Cardiac muscle cell (in vitro differentiated cells and primary cell): ENCODE data around the gene PAMR1. TPM values are rescaled to one million over a fixed set of nuclear protein-coding genes. Genes with fewer than 3 reads are reported as not detected.

Experiments used
- DNase-seq, 2 donors: peaks; one replicate each; pipeline versions ENCODE4 v3.0.0 to v3.0.0-alpha.2; 2010 to 2017; ENCODE audit warnings: low read depth in 1 of 2, low spot score in 1 of 2
- H3K27ac ChIP-seq: fragments of 200-600 bp; sonication (generic); 2 replicates; pipeline ENCODE4 v1.5.1; 2016
- H3K27me3 ChIP-seq: fragments of 200-600 bp; sonication (generic); 2 replicates; pipeline ENCODE4 v1.6.0; 2016; ENCODE audit warnings: control low read depth
- H3K36me3 ChIP-seq: fragments of 200-600 bp; sonication (generic); 2 replicates; pipeline ENCODE4 v1.5.1; 2016; ENCODE audit warnings: control low read depth
- H3K4me1 ChIP-seq: fragments of 200-600 bp; sonication (generic); 2 replicates; pipeline ENCODE4 v1.8.1; 2017; ENCODE audit warnings: low read depth, mild to moderate bottlenecking, mixed run types
- H3K4me3 ChIP-seq: fragments of 200-600 bp; sonication (generic); 2 replicates; pipeline ENCODE4 v1.5.1; 2016; ENCODE audit warnings: mild to moderate bottlenecking
- H3K9me3 ChIP-seq: fragments of 200-600 bp; sonication (generic); 2 replicates; pipeline ENCODE4 v1.5.1; 2017; ENCODE audit warnings: low read depth, mild to moderate bottlenecking, control low read depth
- polyA plus RNA-seq: library from polyadenylated mRNA; unstranded; fragments of >200 nt; fragmentation: Nextera tagmentation; extraction: Ambion mirVana; gene quantifications from 2 replicates; pipeline ENCODE4 v1.2.1, GENCODE V29; 2016
- total RNA-seq: library from RNA; depleted of rRNA; stranded (reverse); fragments of >200 nt; gene quantifications from 2 replicates; pipeline ENCODE4 v1.2.3, GENCODE V29; 2016
- TF ChIP-seq, protein P1 (sequence below): IDR thresholded peaks from 2 replicates; pipeline ENCODE4 v1.5.1; 2012; ENCODE audit warnings: low read depth, mild to moderate bottlenecking, low read length

PAMR1 gene
- total and polyA plus RNA-seq, 2 experiments from 2014 or later = 0.15 to 0.77 TPM

DNA sequence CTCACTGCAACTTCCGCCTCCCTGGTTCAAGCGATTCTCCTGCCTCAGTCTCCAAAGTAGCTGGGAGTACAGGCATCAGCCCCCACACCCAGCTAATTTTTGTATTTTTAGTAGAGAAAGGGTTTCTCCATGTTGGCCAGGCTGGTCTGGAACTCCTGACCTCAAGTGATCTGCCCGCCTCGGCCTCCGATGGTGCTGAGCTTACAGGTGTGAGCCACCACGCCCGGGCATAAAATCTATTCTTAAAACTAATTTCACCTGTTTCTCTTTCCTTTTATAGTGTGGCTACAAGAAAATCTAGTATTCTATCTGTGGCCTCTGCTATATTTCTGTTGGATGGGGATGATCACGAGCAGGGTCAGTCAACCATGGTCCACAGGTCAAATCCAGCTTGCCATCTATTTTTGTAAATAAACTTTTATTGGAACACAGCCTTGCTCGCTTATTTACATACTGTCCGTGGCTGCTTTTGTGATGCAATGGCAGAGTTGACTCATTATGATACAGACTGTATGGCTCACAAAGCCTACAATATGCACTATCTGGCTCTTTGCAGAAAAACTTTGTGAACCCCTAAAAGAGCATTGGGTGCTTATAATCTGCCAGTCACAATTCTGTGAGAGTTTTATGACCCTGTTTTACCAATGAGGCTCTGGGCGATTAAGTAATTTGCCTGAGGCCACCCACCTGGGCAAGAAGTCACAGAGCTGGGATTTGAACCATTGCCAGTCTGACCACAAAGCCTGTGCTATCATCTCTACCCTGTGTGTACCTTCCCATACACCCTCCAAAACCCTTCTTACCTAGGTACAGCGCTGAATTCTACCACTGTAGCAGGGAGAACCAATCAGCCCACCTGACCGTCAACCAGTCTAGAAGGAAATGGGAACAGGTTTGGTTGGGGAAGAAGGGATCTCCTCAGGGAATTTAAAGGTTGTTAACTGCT is 134.4 kb downstream of the PAMR1 start:
- TF ChIP-seq, protein P1, sequence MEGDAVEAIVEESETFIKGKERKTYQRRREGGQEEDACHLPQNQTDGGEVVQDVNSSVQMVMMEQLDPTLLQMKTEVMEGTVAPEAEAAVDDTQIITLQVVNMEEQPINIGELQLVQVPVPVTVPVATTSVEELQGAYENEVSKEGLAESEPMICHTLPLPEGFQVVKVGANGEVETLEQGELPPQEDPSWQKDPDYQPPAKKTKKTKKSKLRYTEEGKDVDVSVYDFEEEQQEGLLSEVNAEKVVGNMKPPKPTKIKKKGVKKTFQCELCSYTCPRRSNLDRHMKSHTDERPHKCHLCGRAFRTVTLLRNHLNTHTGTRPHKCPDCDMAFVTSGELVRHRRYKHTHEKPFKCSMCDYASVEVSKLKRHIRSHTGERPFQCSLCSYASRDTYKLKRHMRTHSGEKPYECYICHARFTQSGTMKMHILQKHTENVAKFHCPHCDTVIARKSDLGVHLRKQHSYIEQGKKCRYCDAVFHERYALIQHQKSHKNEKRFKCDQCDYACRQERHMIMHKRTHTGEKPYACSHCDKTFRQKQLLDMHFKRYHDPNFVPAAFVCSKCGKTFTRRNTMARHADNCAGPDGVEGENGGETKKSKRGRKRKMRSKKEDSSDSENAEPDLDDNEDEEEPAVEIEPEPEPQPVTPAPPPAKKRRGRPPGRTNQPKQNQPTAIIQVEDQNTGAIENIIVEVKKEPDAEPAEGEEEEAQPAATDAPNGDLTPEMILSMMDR = no peak
- Histone ChIP-seq H3K27me3 (no peaks in the 10 kb centered on the region), H3K36me3 (no peaks in the 10 kb centered on the region), H3K9me3 (no peaks in the 10 kb centered on the region), H3K4me3 (no peak overlapping the region), H3K4me1 (no peaks in the 10 kb centered on the region), H3K27ac (no peak overlapping the region)
- peak in 1 of 2 donors; percentile 79 for DNase-seq

DNA sequence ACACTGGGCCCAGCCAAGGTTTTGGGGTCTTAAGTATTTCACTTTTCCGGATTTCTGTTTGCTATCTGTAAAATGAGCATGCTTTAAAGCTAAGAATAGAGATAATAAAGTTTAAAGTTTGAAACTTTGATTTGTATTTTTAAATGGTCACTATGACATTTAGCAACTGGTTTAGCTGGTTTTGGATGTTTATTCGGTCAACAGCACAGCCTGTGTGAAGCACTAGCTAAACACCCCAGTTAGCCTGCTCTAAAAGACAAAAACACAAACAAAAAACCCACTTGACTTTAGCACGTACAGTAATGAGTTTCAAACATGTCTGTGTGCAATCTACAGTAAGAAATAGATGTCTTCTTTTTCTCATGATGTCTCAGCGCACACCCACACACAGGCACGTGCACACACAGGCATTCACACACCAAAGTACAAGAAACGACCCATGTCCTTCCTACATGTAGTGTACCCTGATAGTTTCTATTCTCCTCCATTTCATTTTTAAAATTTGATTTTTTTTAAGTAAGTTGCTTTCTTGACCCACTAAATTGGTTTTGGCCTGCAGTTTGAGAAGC is 135.4 kb downstream of the PAMR1 start:
- Histone ChIP-seq H3K36me3 (no peaks in the 10 kb centered on the region), H3K4me3 (no peak overlapping the region), H3K27ac (no peak overlapping the region), H3K4me1 (no peaks in the 10 kb centered on the region), H3K9me3 (no peaks in the 10 kb centered on the region), H3K27me3 (no peaks in the 10 kb centered on the region)
- no peak for DNase-seq
- TF ChIP-seq, protein P1 = no peak

DNA sequence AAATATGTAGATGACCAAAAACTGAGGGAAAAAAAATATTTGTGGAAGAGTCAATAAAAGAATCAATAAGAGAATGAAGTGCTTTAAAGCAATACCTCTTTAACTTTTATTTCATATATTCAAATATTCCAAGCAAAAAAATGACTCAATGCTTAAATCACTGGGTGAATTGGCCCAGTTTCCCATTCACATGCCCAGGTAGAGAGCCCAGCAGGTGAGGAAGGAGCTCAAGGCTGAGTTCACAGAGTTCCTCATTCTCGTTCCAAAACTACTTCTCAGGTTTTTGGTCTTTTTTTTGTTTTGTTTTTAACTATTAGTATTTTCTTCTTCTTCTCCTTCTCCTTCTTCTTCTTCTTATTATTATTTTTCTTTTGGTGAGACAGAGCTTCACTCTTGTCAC is 136.3 kb downstream of the PAMR1 start:
- TF ChIP-seq, protein P1 = no peak
- Histone ChIP-seq H3K36me3 (no peaks in the 10 kb centered on the region), H3K9me3 (no peaks in the 10 kb centered on the region), H3K27ac (no peak overlapping the region), H3K27me3 (no peaks in the 10 kb centered on the region), H3K4me1 (no peaks in the 10 kb centered on the region), H3K4me3 (no peak overlapping the region)
- DNase-seq = no peak

DNA sequence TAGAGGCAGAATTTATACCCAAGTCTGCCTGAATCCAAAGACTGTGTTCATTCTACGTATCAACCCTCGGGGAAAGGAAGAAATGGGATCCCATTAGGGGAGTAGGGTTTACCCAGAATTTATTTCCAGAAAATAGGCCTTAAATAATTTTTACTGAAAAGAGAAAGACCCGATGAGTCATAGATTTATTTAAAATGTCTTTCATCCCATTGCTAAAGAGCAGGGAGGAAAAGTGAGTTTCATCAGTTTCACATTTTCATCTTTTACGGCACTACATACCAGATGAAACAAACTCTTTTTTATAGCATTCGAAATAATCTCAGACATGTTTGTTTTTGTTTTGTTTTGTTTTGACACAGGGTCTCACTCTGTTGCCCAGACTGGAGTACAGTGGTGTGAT is 137.4 kb downstream of the PAMR1 start:
- Histone ChIP-seq H3K9me3 (no peaks in the 10 kb centered on the region), H3K27ac (no peak overlapping the region), H3K4me3 (no peak overlapping the region), H3K27me3 (no peaks in the 10 kb centered on the region), H3K4me1 (no peaks in the 10 kb centered on the region), H3K36me3 (no peaks in the 10 kb centered on the region)
- DNase-seq = no peak
- TF ChIP-seq, protein P1 = no peak

DNA sequence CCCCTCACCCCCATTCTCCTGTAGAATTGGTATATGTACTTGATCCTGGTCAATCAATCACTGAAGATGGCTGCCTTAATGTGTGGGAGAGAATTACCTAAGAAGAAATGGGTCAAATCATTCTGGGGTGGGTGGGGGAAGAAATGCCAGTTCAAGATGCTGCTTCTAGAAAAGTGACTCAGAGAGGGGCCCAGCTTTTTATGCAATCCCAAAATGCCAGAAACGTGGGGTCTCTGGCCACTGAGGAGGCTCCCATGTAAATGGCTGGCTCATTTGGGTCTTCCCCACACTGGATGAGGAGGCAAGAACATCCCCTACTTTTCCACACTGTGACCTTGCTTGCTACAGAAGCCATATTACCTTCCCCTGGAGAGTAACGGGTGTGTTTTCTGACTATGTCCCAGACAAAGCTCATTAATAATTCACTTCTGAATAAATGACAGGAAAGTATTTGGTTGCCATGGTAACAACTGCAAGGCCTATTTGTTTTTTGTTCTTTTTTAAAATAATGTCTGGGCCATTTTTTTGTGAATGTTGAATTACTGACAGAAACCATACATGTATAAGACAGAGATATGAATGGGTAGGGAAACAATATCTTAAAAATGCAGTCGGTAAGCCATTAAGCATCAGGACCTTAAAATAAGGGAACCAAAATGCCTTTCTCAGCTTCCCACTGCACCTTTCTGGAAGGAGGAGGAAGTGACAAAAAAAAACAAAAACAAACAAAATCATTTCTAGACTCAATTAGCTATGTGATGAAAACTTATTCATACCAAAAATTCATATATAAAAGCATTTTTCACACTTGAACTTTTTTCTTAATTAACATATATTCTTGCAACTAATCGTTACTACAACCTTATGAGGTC is 138.1 kb downstream of the PAMR1 start:
- no peaks in the 10 kb centered on the region for H3K36me3 ChIP-seq
- H3K4me3 ChIP-seq = no peak overlapping the region
- no peaks in the 10 kb centered on the region for H3K9me3 ChIP-seq
- H3K4me1 ChIP-seq = no peaks in the 10 kb centered on the region
- no peaks in the 10 kb centered on the region for H3K27me3 ChIP-seq
- no peak for DNase-seq
- TF ChIP-seq, protein P1 = no peak
- H3K27ac ChIP-seq = no peak overlapping the region
